HL-60/S4 treated with retinoic acid at 250 ng/mL for 4 days and 3 days (cell line): ENCODE measurements around the gene MSX2.

ENCODE experiments used
- in situ Hi-C: fragments of 300-500 bp; cut with MboI; formaldehyde crosslinking; loops from 2 replicates; pipeline ENCODE4 v1.7.0; 2022; ENCODE audit warnings: low sequenced_read_pairs

The MSX2 gene

DNA sequence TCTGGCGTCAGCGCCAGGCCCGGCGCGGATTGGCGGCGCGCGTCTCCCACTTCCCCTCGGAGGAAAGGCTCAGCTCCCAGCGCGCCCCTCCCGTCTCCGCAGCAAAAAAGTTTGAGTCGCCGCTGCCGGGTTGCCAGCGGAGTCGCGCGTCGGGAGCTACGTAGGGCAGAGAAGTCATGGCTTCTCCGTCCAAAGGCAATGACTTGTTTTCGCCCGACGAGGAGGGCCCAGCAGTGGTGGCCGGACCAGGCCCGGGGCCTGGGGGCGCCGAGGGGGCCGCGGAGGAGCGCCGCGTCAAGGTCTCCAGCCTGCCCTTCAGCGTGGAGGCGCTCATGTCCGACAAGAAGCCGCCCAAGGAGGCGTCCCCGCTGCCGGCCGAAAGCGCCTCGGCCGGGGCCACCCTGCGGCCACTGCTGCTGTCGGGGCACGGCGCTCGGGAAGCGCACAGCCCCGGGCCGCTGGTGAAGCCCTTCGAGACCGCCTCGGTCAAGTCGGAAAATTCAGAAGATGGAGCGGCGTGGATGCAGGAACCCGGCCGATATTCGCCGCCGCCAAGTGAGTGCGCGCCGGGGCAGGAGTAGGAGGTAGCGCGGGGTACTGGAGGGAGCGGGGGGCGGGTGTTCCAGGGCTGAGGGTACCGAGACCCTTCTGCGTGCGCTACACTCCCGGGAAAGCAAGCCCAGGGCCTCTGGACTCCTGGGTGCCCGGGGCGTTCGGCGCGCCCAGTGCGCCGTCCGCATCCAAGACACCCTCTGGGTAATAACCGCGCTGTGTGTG, at the start of gene MSX2:
Gene MSX2 (plus strand): TSS at position 99 of the 777 bp plus-strand sequence. CDS start 78 bp downstream, at position 177.
- in situ Hi-C loops, result no loop called here

DNA sequence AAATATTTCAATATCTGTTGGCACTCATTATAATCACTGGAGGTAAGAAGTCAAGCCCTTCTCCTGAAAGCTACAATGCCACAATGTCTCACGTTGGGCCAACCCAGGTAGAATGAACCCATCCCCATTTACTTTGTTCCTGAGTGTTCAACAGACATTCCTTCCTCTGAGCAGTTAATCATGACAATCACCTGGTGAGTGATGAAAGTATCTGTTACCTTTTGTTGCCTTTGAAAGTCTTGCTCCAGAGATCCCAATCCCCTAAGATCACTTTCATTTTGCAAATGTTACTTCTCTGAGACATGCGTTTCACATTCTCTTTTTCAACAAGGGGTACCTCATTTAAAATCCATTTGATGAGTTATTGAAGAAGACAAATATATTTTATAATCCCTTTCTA, 49.3 kb upstream of the MSX2 start:
- in situ Hi-C loops, result no loop called here

DNA sequence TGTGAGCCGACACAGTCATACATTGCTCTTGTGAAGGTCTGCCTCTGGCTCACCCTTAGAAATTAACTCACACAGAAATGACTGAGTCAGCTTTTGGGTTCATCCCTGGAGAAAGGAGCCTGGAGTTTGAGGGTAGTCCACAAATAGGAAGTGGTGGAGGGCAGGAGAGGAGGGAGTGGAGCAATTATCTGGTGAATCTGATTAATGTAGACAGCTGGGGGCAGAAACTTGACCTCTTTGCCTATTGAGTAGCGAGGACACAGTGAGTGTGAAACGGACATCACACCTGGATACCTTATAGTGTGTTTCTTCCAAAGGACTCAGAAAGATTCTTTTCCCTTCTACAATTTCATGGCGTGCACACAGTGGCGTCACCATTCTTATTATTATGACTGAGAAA, 48.5 kb upstream of the MSX2 start:
- in situ Hi-C loops, result no loop called here

DNA sequence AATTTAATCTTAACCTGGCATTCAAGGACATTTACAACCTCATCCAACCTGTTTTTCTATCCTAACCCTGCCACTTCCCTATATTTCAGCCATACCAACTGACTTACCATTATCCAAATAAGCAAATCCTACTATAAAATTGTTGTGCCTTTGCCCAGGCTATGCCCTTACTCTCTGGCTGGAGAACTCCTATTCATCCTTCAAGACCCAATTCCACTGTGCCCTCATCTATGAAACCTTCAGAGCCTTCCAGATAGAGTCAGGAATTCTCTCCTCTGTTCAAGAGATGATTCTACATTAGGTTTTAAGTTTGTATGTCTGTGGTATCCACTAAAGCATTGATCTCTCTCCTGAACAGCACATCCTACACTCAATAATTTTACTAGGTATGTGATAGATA, 46.3 kb upstream of the MSX2 start:
- in situ Hi-C loops, result no loop called here

DNA sequence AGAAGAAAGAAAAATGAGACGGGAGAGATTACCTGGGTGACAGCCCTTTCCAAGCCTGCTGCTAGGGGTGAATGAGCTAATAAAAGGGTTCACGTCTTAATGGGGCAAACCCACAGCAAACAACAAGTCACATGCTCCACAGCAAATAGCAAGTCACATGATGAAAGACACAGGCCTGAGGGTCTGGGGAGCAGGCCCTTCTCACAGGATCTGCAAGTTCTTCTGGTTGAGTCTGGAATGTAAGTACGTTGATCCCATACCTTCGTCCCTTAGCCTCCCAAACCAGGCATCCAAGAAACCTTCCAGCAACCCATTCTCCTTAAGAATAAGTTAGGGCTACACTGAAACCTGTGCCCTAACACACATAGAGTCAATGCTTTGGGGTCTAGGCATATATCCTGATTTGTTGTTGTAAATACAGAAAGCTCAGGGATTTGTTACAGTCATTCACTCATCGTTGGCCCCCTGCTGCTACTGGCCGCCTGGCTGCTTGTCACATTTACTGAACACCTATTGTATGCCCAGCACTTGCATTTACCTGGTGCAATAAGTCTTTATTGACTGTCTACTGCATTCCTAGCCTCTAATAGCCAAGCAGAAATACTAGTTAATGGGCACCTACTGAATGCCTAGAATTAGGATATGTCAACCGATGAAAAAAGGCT, 43.3 kb upstream of the MSX2 start:
- in situ Hi-C loops, result no loop called here

DNA sequence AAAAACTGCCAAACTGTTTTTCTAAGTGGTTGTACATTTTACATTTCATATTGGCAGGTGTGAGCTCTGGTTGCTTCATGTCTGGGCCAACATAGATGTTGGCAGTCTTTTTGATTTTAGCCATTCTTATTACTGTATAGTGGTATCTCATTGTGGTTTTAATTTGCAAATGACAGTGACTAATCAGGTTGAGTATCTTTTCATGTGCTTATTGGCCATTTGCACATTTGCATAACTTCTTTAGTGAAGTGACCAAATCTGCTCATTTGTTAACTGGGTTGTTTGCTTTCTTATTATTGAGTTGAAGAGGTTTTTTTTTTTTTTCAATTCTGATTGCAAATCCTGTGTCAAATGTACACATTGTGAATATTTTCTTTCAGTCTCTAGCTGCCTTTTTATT, 36.9 kb upstream of the MSX2 start:
- in situ Hi-C loops, result no loop called here

DNA sequence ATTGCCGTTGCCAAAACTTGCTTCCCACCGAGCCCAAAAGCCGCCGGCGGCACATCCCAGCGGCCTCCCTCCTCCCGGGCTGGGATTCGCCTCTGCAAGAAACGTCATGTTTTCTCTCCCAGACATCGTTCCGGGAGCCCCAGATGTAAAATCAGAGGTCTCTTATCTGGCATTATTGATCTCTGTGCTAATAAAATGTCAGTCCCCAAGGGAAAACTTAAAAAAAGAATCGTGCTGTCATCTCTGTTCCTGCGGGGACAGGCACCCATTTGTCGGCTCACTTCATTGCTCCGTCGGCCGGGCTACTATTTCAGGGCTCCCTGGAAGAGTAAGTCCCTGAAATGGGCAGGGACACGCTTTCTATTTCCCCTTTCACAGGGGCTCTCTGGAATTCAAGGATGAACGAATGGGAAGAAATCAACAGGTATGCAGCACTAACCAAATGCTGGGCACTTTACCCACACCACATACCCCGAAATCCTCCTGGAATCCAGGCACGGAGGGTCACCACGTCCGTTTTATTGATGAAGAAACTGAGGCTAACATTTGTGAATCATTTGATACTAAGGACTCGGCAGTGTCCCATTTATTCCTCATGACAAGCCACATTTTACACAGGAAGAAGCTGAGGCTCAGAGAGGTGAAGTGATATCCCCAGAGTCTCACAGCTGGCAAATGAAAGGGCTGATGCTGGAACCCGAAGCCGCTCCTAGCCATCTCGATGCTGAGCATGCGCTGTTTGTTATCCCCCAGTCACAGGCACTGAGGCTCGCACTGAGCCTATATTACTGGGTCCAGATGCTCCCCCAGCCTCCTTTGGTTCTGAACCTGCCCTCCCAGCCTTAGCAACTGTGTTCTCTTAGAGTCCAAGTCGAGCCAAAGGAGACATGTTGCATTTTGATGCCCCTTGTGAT, 35.7 kb upstream of the MSX2 start:
- in situ Hi-C loops, result no loop called here

DNA sequence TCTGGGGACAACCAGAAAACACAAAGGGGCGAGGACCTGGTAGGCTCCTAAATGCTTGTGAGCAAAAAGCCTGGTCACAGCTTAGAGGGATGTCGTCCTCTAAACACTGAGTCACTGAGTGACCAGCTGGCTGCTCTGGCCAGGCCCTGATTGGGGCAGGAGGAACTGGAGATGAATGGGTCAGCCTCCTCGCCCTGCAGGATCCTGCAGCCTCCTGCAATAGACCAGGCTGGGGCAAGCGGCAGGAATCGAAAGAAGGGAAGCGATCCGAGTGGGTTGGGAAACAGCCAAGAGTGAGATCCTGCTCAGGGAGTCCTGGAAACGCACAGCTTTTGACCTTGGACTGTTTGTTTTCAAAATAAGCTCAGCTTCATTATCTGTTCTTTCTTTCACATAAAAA, 34.1 kb upstream of the MSX2 start:
- in situ Hi-C loops, result no loop called here

DNA sequence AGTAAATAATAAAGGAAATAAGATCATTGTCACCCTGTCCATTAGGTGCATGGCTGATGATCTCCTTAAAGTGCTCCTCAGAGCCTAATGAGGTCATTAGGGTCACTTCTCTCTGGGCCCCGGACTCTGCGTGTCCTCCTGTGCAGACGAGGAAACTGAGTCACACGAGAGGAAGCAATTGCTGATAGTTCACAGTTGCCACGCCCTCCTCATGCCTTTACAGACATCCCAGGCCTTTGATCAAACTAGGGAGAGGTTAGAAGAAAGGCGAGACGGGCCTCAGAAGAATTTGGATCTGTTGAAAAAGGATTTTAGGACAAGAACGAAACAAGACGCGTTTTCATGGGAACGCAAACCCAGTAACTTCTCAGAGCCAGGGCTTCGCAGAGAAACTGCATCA, 32.0 kb upstream of the MSX2 start:
- in situ Hi-C loops, result no loop called here

DNA sequence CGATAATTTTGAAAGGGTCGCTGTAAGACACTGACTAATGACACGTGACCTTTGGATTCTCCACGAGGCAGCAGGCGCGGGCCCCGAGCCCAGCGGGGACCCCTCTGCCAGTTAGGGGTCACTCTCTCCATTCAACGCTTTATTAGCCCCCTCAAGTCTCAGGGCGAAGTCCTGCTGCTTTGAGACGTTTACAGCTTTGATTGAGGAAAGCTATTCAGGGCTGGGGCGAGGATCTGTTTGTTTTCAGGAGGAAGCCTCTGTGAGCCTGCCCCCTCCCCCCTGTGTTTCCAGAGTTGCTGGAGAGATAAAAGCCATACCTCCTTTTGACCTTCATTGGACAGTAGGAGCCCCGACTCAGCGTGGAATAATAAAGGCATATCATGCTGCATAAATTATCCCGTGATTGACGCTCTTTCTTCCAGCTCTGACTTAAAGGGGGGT, 31.4 kb upstream of the MSX2 start:
- in situ Hi-C loops, result no loop called here

DNA sequence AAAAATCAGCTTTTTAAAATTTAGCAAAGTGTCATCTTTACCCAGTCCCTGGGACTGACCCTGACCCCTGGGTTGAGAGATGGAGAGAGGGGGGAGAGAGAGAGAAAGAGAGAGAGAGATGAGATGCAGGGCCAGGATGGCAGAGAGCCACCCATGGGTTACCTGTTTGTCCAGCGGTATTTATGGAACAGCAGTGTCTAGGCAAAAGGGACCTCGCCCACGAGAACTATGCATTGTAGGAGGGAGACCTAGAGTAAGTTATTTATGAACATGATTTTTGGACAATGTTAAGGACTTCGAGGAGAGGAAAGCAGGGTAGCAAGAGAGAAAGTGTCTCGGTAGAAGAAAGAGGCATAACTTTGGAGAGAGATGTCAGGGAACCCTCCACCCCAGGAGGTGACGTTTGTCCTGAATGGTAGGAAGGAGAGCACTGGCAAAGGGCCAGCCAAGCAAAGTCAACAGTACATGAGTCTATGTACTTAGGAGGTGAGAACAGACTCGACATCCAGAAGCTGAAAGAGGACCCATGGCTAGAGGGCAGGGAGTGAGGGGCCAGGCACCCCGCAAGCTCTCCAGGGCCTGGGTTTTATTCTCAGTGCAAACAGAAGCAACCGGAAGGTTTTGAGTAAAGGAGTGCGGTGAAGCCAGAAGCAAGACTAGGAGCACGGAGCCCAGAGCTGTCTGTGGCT, 30.5 kb upstream of the MSX2 start:
- in situ Hi-C loops, result no loop called here

DNA sequence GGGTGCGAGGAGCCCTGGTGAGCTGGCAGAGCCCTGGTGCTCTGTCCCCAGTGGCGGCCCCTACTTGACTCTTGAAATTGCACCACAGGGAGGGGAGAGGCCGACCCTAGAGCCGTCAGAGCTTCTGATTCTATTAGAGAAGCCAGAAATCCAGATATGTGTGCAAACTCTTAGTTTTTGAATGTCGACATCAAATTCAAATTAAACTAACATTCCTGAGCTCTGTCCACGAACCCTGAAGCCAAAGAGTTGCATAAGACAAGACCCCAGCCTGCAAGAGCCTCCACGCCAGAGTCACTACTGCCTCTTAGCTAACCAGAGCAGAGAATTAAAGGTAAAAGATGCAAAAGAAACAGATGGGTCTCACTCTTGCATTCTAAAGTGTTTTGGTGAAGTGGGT, 29.8 kb upstream of the MSX2 start:
- in situ Hi-C loops, result no loop called here

DNA sequence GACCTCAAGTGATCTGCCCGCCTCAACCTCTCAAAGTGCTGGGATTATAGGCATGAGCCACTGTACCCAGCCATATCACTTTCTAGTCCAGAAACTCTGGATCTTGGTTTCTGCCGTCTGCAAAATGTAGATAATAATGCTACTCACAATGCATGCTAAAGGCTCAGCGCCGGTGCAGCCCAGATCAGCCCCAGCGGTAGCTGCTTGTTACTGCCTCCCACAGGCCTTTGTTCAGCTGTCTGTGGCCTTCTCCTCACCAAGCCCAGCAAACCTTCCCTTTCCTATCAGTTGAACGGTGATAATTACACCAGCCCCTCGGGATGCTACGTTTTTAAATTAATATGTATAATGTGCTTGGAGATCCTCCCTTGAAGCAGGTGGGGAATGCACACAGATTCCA, 26.2 kb upstream of the MSX2 start:
- in situ Hi-C loops, result no loop called here

DNA sequence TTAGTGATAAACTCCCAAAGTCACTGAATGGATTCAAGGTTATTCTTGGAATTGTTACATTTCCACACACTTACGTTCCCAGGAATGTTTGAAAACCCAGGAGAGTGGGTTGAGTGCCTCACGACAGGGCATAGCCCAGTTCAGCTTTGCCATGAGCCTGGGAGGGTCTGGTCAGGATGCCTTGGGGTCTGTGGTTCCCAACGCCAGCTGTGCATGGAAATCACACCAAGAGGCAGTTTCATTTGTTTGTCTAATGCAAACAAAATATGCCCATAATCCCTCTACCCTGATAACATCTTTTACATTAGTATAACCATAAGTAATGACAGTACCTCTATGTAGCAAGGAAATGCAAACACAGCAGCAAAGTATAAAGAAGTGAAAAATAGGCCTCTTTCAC, 25.3 kb upstream of the MSX2 start:
- in situ Hi-C loops, result no loop called here

DNA sequence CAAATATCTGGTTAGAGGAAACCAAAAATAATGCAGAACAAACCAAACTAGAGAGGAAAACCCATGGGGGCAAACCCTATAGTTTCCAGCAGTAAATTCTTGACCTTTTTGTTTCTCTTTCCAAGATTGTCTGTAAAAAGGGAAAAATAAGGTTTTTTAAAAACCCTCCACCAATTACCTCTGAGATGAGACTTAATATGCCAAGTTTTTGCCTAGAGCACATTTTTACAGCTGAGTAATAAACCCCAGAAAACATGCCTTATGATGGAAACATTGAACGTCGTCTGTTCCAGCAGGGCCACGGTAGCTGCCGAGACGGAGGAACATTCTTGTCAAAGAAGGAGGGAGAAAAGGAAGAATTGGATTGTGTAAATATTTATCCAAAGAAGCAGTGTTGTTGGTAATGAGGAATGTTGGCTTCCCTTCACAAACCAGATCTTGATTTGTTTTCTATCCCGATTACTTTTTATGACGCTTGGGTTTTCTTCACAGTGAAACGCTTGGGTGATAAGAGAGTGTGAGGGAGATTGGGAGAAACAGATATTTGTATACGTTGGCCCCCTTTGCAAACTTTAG, 17.3 kb upstream of the MSX2 start:
- in situ Hi-C loops, result no loop called here

DNA sequence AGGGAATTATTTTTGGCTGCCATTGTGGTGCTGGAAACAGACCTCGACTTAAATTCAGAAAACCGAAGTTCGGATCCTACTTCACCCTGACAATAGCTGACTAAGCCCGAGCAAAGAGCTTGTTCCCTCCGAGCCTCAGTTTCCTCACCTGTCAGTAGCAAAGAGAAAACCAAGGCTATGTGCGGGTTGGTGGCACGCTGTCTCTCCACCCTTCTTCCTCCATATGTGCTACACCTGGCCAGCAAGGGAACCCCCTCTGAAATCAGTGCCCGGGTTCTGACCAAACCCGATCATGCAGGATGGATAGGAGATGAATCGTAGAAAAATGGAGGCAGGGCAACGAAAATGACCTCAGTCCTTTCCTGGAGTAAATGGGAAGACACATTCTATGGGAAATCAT, 16.7 kb upstream of the MSX2 start:
- in situ Hi-C loops, result no loop called here

DNA sequence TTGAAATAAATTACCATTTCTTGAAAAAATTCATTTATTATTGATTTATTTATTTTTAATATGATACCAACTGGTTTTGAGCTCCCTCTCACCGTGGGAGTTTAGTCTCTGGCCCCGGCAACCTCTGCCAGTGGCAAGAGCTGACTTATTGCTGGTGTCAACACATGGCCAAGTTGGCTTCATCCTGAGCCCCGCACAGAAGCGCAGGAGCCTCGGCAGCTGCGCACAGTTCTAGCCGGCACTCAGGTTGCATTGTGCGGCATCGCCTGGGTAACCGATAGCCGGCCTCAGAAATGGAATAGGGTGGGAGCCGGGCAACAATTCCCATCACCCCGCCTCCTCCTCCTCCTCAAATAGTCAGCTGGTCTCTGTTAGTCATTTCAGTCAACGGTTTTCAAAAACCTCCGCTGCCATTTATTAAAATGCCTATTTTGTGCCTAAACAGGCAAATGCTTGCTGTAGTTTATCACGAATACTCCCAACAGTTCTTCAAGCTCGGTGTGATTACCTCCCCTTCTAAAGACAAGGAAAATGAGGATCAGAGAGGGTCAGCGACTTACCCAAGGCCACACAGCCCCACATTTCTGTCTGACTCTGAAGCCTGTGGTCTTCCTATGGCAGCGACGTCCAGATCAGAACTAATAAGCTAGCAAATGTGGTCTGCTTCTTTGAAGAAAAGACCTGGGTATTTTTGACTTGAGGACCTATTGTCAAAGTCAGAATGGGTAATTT, 15.7 kb upstream of the MSX2 start:
- in situ Hi-C loops, result no loop called here

DNA sequence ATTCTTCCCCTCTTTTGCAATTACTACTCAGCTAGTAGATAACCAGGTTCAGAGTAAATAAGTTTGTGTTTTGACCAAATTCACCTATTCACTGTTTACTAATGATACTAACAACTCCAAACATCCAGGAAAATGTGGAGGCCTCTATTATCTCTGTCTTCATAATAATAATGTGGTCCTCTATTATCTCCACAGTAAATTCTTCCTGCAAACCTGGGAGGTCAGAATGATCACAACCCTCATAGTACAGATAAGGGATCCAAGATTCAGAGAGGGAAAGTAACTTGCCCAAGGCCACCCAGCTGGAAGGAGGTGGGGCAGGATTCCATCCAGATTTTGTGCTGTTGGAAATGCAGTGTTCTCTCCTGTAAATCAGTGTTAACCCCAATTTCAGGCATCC, 9.6 kb upstream of the MSX2 start:
- in situ Hi-C loops, result no loop called here

DNA sequence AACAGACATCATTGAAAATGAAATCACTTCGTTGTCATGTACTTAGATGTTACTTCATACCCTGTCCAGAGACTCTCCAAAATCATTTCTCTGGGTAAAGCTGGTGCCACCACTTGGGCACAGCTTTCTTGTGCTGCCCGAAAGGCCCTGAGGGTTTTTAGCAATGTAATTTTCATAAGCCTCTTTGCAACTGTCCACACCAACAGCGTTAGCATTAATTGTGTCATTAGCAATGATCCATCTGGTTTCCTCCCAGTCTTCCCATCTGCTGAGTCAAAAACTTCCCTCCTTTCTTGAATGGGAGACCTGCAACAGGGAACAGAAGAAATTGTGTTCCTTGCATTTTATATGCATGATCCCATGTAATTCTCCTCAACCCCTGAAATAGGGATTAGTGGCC, 8.6 kb upstream of the MSX2 start:
- in situ Hi-C loops, result no loop called here

DNA sequence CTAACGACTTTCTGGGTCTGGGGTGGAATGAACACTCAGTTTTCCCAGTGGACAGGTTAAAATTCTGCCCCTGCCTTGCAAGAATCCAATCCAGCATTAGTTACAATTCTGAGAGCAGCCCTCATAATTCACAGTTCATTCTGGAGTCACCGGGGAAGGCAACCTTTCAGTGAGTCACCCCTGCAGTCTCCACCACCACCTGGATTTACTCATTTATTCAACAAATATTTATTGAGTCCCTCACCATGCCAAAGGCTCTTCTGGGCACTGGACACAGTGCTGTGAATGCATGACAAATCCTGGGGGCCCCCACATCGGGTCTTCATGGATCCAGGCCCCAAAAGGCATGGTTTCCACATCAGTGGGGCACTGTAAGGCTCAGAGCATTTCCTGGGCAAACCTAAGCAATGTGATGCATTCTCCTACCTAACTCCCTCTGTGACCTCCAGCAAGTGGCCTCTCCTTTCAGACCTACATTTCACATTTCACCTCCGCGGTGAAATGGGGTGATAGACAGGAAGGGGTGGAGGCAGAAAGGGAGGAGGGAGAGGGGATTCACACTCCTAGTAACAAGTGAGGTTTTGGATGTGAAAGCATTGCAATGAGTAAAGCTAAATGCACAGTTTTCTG, 6.4 kb upstream of the MSX2 start:
- in situ Hi-C loops, result no loop called here
